ENCODE measurements around the gene RTL1. TPM values are rescaled to one million over a fixed set of nuclear protein-coding genes. Genes with fewer than 3 reads are reported as not detected.

RTL1 gene
- total and polyA plus RNA-seq, 2 donors (not counting 1 experiment from before 2014, with no cell fraction given): not detected

DNA sequence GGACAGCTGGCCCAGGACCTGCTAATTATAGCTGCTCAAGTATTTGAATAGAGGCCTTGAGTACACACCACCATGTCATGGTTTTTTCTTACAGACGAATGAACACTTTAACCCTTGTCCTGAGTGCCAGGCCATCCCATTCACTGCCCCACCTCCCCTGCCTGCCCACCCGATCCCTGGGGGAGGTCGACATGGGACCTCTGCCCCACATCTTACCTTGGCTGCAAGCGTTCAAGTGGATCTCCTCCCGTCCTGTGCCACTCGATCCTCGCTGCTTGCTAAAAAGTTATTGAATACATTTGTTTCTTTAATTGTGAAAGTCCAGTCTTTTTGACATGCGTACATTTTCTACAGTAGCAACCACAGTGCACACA is 10.3 kb downstream of the RTL1 start:
- TF ChIP-seq CTCF (conservative IDR thresholded peaks at IDR 0.05 in 1 of 2, IDR thresholded peaks at IDR 0.05 in 1 of 2; ENCODE audit: low read depth in 1 of 2, low read length in 2 of 2) (no peak), EZH2 (IDR thresholded peaks at IDR 0.05; ENCODE audit: low read length, missing control alignments) (no peak)
- Histone ChIP-seq H3K36me3 (ENCODE audit: control insufficient read depth, insufficient read depth, low read length) (peaks cover 4% of the 10 kb centered on the region), H4K20me1 (ENCODE audit: control insufficient read depth, extremely low read depth, insufficient read depth, low read length) (no peaks in the 10 kb centered on the region)

GRCh38 chr14:100892496-100893227 is 10.9 kb downstream of the RTL1 start:
- H3K27me3 ChIP-seq (ENCODE audit: control insufficient read depth, insufficient read depth, low read length): no peaks in the 10 kb centered on the region
- no peak overlapping the region for H3K27ac ChIP-seq (ENCODE audit: insufficient read depth, low read length)
- no peak overlapping the region for H3K9ac ChIP-seq (ENCODE audit: insufficient read depth, low read length)
- H3K79me2 ChIP-seq (ENCODE audit: control insufficient read depth, insufficient read depth, low read length): no peaks in the 10 kb centered on the region
- no peaks in the 10 kb centered on the region for H3K9me3 ChIP-seq (ENCODE audit: control insufficient read depth, insufficient read depth, low read depth, low read length)
- H3K4me2 ChIP-seq (ENCODE audit: extremely low read depth, insufficient read depth, low read length): no peak overlapping the region
- no peaks in the 10 kb centered on the region for H3K4me1 ChIP-seq (ENCODE audit: control insufficient read depth, extremely low read depth, insufficient read depth, low read length)
- DNase-seq (ENCODE audit: low read depth in 2 of 2): no peak
- H3K36me3 ChIP-seq (ENCODE audit: control insufficient read depth, insufficient read depth, low read length): peaks cover 4% of the 10 kb centered on the region
- no peak overlapping the region for H3K4me3 ChIP-seq (replicated peaks in 1 of 4; ENCODE audit: control extremely low read depth in 1 of 4, insufficient read depth in 1 of 4, low read depth in 3 of 4, low read length in 4 of 4)
- H2AFZ ChIP-seq (ENCODE audit: low read length): no peak overlapping the region
- no peak for TF ChIP-seq EZH2 (IDR thresholded peaks at IDR 0.05; ENCODE audit: low read length, missing control alignments)
- no peak for TF ChIP-seq CTCF (conservative IDR thresholded peaks at IDR 0.05 in 1 of 2, IDR thresholded peaks at IDR 0.05 in 1 of 2; ENCODE audit: low read depth in 1 of 2, low read length in 2 of 2)
- no peaks in the 10 kb centered on the region for H4K20me1 ChIP-seq (ENCODE audit: control insufficient read depth, extremely low read depth, insufficient read depth, low read length)

More for the DNA sequence above, 10.3 kb downstream of the RTL1 start:
- Histone ChIP-seq H3K4me2 (ENCODE audit: extremely low read depth, insufficient read depth, low read length) (no peak overlapping the region), H3K4me3 (replicated peaks in 1 of 4; ENCODE audit: control extremely low read depth in 1 of 4, insufficient read depth in 1 of 4, low read depth in 3 of 4, low read length in 4 of 4) (no peak overlapping the region), H2AFZ (ENCODE audit: low read length) (no peak overlapping the region), H3K27me3 (ENCODE audit: control insufficient read depth, insufficient read depth, low read length) (no peaks in the 10 kb centered on the region), H3K79me2 (ENCODE audit: control insufficient read depth, insufficient read depth, low read length) (no peaks in the 10 kb centered on the region), H3K4me1 (ENCODE audit: control insufficient read depth, extremely low read depth, insufficient read depth, low read length) (peaks cover 1% of the 10 kb centered on the region), H3K9ac (ENCODE audit: insufficient read depth, low read length) (no peak overlapping the region), H3K27ac (ENCODE audit: insufficient read depth, low read length) (no peak overlapping the region), H3K9me3 (ENCODE audit: control insufficient read depth, insufficient read depth, low read depth, low read length) (no peaks in the 10 kb centered on the region)
- DNase-seq (ENCODE audit: low read depth in 2 of 2): no peak

DNA sequence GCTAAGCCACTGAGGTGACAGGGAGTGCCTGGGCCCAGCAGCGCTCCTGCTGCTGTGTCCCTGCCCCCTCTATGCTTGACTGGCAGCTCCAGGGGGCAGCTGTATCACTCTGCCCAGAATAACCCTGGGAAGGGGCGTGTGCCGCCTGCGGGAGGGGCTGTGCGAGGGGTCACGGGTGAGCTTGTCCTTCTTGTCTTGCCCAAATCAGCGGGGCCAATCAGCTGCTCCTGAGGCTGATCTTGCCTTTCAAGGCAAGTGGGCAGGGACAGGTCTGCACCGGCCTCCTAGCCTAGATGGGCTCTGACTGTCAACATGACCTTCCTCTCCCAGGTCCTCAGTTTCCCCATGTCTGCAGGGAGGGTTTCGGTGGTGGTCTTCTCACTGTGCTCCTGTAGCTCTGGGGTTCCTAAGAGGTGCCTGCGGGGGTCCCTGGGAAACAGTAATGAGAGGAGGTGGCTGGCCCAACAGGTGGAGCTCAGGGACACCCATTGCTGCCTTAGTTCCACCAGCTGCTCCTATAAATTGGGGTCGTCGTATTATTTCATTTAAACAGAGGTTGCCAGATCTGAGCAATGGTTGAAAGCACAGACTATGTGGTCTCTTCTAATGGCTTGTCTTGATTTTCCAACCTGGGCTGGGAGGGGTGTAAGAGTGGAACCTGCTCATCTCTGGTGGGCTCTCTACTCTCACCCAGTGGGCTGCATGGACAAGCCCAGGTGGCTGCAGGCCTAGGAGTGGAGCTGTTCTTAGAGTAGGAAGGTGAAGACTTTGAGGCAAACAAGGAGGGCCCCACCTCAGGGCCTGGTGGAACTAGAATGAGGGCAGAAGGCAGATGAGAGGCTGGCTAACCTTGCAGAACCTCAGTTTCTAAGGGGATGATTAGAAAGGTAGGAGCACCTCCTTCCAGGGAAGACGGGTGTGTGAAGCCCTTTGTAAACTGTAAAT is 11.7 kb downstream of the RTL1 start:
- H3K4me2 ChIP-seq (ENCODE audit: extremely low read depth, insufficient read depth, low read length): no peak overlapping the region
- no peaks in the 10 kb centered on the region for H3K79me2 ChIP-seq (ENCODE audit: control insufficient read depth, insufficient read depth, low read length)
- H3K4me1 ChIP-seq (ENCODE audit: control insufficient read depth, extremely low read depth, insufficient read depth, low read length): no peaks in the 10 kb centered on the region
- no peaks in the 10 kb centered on the region for H4K20me1 ChIP-seq (ENCODE audit: control insufficient read depth, extremely low read depth, insufficient read depth, low read length)
- H3K36me3 ChIP-seq (ENCODE audit: control insufficient read depth, insufficient read depth, low read length): peaks cover 4% of the 10 kb centered on the region
- no peaks in the 10 kb centered on the region for H3K9me3 ChIP-seq (ENCODE audit: control insufficient read depth, insufficient read depth, low read depth, low read length)
- no peak overlapping the region for H2AFZ ChIP-seq (ENCODE audit: low read length)
- no peak overlapping the region for H3K9ac ChIP-seq (ENCODE audit: insufficient read depth, low read length)
- no peak overlapping the region for H3K4me3 ChIP-seq (replicated peaks in 1 of 4; ENCODE audit: control extremely low read depth in 1 of 4, insufficient read depth in 1 of 4, low read depth in 3 of 4, low read length in 4 of 4)
- H3K27ac ChIP-seq (ENCODE audit: insufficient read depth, low read length): no peak overlapping the region
- H3K27me3 ChIP-seq (ENCODE audit: control insufficient read depth, insufficient read depth, low read length): no peaks in the 10 kb centered on the region
- no peak for DNase-seq (ENCODE audit: low read depth in 2 of 2)
- TF ChIP-seq CTCF (conservative IDR thresholded peaks at IDR 0.05 in 1 of 2, IDR thresholded peaks at IDR 0.05 in 1 of 2; ENCODE audit: low read depth in 1 of 2, low read length in 2 of 2): no peak
- no peak for TF ChIP-seq EZH2 (IDR thresholded peaks at IDR 0.05; ENCODE audit: low read length, missing control alignments)

Measured in fibroblast of lung (primary cell).